HepG2 (cell line): ENCODE results near the gene EFCAB14. TPM values are rescaled to one million over a fixed set of nuclear protein-coding genes. Genes with fewer than 3 reads are reported as not detected.
A peak's percentile ranks its signal among the peaks of the same experiment; 100 is the strongest.

Source experiments
- ARHGAP35 ChIP-seq: sonication (generic); formaldehyde crosslinking; IDR thresholded peaks from 2 replicates; pipeline ENCODE4 v1.9.0; 2022; ENCODE audit warnings: mild to moderate bottlenecking, inconsistent platforms, moderate library complexity, missing genetic modification reagents, borderline replicate concordance
- BCL3 ChIP-seq: sonication (generic); formaldehyde crosslinking; IDR thresholded peaks from 2 replicates; pipeline ENCODE4 v1.5.1; 2020; ENCODE audit warnings: mild to moderate bottlenecking, missing genetic modification reagents, moderate library complexity
- CENPBD1 ChIP-seq: sonication (generic); formaldehyde crosslinking; IDR thresholded peaks from 2 replicates; pipeline ENCODE4 v1.8.0; 2022; ENCODE audit warnings: missing genetic modification reagents, low read depth, mild to moderate bottlenecking, borderline replicate concordance
- CERS6 ChIP-seq: sonication (generic); formaldehyde crosslinking; IDR thresholded peaks from 2 replicates; pipeline ENCODE4 v1.5.0; 2020; ENCODE audit warnings: missing genetic modification reagents
- DDIT3 ChIP-seq: sonication (generic); formaldehyde crosslinking; IDR thresholded peaks from 2 replicates; pipeline ENCODE4 v1.4.0; 2020; ENCODE audit warnings: mild to moderate bottlenecking, missing genetic modification reagents
- ERF ChIP-seq: IDR thresholded peaks from 2 replicates; pipeline ENCODE4 v1.6.1; 2018; ENCODE audit warnings: missing biosample characterization, missing genetic modification reagents
- GATAD1 ChIP-seq: IDR thresholded peaks from 2 replicates; pipeline ENCODE4 v1.6.1; 2016; ENCODE audit warnings: missing genetic modification reagents, missing compliant biosample characterization
- GPN1 ChIP-seq: sonication (generic); formaldehyde crosslinking; IDR thresholded peaks from 2 replicates; pipeline ENCODE4 v1.5.1; 2020; ENCODE audit warnings: missing genetic modification reagents, borderline replicate concordance
- HDAC2 ChIP-seq: sonication (generic); formaldehyde crosslinking; IDR thresholded peaks from 2 replicates; pipeline ENCODE4 v1.4.0; 2020; ENCODE audit warnings: missing genetic modification reagents
- HOXA9 ChIP-seq: sonication (generic); formaldehyde crosslinking; IDR thresholded peaks from 2 replicates; pipeline ENCODE4 v1.8.1; 2022; ENCODE audit warnings: missing genetic modification reagents, mild to moderate bottlenecking, moderate library complexity, borderline replicate concordance
- HOXD1 ChIP-seq: sonication (generic); formaldehyde crosslinking; IDR thresholded peaks from 2 replicates; pipeline ENCODE4 v1.5.0; 2020; ENCODE audit warnings: missing genetic modification reagents
- NFRKB ChIP-seq: fragments of 450-650 bp; IDR thresholded peaks from 2 replicates; pipeline ENCODE4 v1.6.1; 2017
- NR2C2 ChIP-seq: sonication (generic); formaldehyde crosslinking; IDR thresholded peaks from 2 replicates; pipeline ENCODE4 v1.4.0; 2020; ENCODE audit warnings: missing genetic modification reagents, mild to moderate bottlenecking, moderate library complexity, borderline replicate concordance
- PITX1 ChIP-seq: sonication (generic); formaldehyde crosslinking; IDR thresholded peaks from 2 replicates; pipeline ENCODE4 v1.5.1; 2020; ENCODE audit warnings: mild to moderate bottlenecking, missing genetic modification reagents
- PRPF4 ChIP-seq: fragments of 200-400 bp; formaldehyde crosslinking; IDR thresholded peaks from 2 replicates; pipeline ENCODE4 v1.6.1; 2016; ENCODE audit warnings: low read length, low read depth; ENCODE audit not compliant: poor library complexity, severe bottlenecking
- REL ChIP-seq: sonication (generic); formaldehyde crosslinking; conservative IDR thresholded peaks from 2 replicates; pipeline ENCODE4 v1.8.0; 2022; ENCODE audit warnings: mild to moderate bottlenecking, missing genetic modification reagents, moderate library complexity
- SETDB1 ChIP-seq: sonication (generic); formaldehyde crosslinking; IDR thresholded peaks from 2 replicates; pipeline ENCODE4 v1.5.1; 2020; ENCODE audit warnings: missing genetic modification reagents, mild to moderate bottlenecking, borderline replicate concordance
- ZFP62 ChIP-seq: sonication (generic); formaldehyde crosslinking; IDR thresholded peaks from 2 replicates; pipeline ENCODE4 v1.4.0; 2020; ENCODE audit warnings: missing genetic modification reagents
- ZNF672 ChIP-seq: sonication (generic); formaldehyde crosslinking; IDR thresholded peaks from 2 replicates; pipeline ENCODE4 v1.8.1; 2022; ENCODE audit warnings: missing genetic modification reagents
- ZNF788 ChIP-seq: sonication (generic); formaldehyde crosslinking; IDR thresholded peaks from 2 replicates; pipeline ENCODE4 v1.5.0; 2020; ENCODE audit warnings: mild to moderate bottlenecking, missing genetic modification reagents, borderline replicate concordance
- polyA plus RNA-seq, 8 experiments: library from polyadenylated mRNA; depleted of rRNA in 3 of 8; stranded (reverse) in 7 of 8; unstranded in 1 of 8; fragments of >200 nt; fragmentation: Illumina TruSeq in 4 of 8; extraction: Trizol in 4 of 8; gene quantifications; 2 replicates each; pipeline versions ENCODE4 v1.2.1 to v1.2.3, GENCODE V29; 2011 to 2016; ENCODE audit warnings: low read depth in 4 of 8, missing spikeins in 1 of 8, mixed read lengths in 1 of 8; ENCODE audit not compliant: insufficient read depth in 1 of 8
- total RNA-seq, 5 experiments: library from RNA; depleted of rRNA; stranded (reverse); fragments of >200 nt; fragmentation: Illumina TruSeq; extraction: Trizol; gene quantifications; 2 replicates each; pipeline ENCODE4 v1.2.3, GENCODE V29; 2016; ENCODE audit warnings: low read depth in 1 of 5
- TF ChIP-seq, protein P1 (sequence below): sonication (generic); formaldehyde crosslinking; conservative IDR thresholded peaks from 2 replicates; pipeline ENCODE4 v1.8.1; 2023; ENCODE audit warnings: missing genetic modification reagents
- TF ChIP-seq, protein P2 (sequence below): sonication (generic); formaldehyde crosslinking; IDR thresholded peaks from 2 replicates; pipeline ENCODE4 v1.4.0; 2020; ENCODE audit warnings: mild to moderate bottlenecking, missing genetic modification reagents
- TF ChIP-seq, protein P3 (sequence below): sonication (generic); formaldehyde crosslinking; IDR thresholded peaks from 2 replicates; pipeline ENCODE4 v1.5.0; 2020; ENCODE audit warnings: missing genetic modification reagents

The EFCAB14 gene
- total and polyA plus RNA-seq, 2 of the 13 experiments (the other 11 are each of a cell fraction or from before 2014, with no cell fraction given) = 13.4 to 17.9 TPM

DNA sequence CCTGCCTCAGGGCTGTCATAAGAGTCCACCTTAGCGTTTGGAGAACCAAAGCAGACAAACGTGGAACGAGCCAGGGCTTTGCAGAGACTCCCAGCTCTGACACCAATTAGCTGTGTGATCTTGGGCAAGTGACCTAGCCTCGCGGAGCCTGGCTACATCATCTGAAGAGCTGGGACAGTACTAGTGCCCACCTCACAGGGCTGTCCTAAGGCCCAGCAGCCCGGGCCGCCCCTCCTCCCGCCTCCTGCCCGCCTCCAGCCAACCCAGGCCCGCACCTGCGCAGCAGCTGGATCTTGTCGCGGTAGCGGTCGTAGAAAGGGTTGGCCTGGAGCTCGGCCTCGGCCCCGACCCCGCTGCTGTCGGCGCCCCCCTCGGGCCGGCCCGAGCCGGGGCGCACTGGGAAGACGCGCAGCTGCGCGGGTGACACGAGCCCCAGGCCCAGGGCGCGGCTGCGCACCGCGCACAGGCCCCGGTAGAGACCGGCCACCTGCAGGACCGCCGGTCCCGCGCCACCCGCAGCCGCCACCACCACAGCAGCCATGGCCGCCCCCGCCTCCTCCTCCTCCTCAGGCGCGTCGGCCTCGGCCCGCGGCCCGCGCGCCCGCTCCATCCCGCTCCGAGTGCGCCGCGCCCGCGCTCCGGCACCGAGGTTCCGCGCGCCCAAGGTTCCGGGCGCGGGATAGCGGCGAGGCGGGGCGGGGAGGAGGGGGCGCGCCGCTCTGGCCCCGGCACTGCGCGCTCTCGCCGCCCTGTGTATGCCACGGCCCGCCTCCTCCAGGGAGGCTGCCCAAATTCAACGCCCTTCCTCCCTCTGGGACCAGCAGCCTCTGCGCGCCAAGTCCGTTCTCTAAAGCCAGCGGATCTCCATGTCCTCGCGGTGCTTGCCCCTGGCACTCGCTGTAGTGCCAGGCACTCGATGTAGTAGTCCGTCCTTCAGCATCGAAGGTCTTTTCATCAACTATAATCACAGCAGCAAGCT is 50.8 kb downstream of the EFCAB14 start, which contains the start of gene ATPAF1 (continued):
- no peak for TF ChIP-seq ZNF788
- no peak for TF ChIP-seq HOXD1 (CRISPR knock-in tag)
- TF ChIP-seq ZNF672 = no peak
- TF ChIP-seq REL (CRISPR knock-in tag) = no peak
- TF ChIP-seq ZFP62 = no peak
- no peak; the same call in 1 of the 2 replicates for TF ChIP-seq BCL3 (CRISPR knock-in tag)
- TF ChIP-seq CERS6 (CRISPR knock-in tag) = no peak
- no peak for TF ChIP-seq HDAC2 (CRISPR knock-in tag)
- no peak for TF ChIP-seq GPN1 (CRISPR knock-in tag)
- TF ChIP-seq GATAD1 = peak; percentile 72
- no peak for TF ChIP-seq ARHGAP35 (CRISPR knock-in tag)
- TF ChIP-seq, protein P1, sequence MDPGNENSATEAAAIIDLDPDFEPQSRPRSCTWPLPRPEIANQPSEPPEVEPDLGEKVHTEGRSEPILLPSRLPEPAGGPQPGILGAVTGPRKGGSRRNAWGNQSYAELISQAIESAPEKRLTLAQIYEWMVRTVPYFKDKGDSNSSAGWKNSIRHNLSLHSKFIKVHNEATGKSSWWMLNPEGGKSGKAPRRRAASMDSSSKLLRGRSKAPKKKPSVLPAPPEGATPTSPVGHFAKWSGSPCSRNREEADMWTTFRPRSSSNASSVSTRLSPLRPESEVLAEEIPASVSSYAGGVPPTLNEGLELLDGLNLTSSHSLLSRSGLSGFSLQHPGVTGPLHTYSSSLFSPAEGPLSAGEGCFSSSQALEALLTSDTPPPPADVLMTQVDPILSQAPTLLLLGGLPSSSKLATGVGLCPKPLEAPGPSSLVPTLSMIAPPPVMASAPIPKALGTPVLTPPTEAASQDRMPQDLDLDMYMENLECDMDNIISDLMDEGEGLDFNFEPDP (CRISPR knock-in tag) = no peak
- no peak for TF ChIP-seq CENPBD1 (CRISPR knock-in tag)
- TF ChIP-seq, protein P2, sequence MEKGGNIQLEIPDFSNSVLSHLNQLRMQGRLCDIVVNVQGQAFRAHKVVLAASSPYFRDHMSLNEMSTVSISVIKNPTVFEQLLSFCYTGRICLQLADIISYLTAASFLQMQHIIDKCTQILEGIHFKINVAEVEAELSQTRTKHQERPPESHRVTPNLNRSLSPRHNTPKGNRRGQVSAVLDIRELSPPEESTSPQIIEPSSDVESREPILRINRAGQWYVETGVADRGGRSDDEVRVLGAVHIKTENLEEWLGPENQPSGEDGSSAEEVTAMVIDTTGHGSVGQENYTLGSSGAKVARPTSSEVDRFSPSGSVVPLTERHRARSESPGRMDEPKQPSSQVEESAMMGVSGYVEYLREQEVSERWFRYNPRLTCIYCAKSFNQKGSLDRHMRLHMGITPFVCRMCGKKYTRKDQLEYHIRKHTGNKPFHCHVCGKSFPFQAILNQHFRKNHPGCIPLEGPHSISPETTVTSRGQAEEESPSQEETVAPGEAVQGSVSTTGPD (CRISPR knock-in tag) = no peak
- TF ChIP-seq DDIT3 (CRISPR knock-in tag) = no peak
- peak; percentile 60 for TF ChIP-seq NR2C2 (CRISPR knock-in tag)
- TF ChIP-seq NFRKB = no peak
- TF ChIP-seq ERF = no peak
- no peak for TF ChIP-seq SETDB1 (CRISPR knock-in tag)
- TF ChIP-seq HOXA9 (CRISPR knock-in tag) = no peak
- no peak for TF ChIP-seq PRPF4
- TF ChIP-seq, protein P3, sequence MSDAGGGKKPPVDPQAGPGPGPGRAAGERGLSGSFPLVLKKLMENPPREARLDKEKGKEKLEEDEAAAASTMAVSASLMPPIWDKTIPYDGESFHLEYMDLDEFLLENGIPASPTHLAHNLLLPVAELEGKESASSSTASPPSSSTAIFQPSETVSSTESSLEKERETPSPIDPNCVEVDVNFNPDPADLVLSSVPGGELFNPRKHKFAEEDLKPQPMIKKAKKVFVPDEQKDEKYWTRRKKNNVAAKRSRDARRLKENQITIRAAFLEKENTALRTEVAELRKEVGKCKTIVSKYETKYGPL (CRISPR knock-in tag) = no peak
- TF ChIP-seq PITX1 (CRISPR knock-in tag) = no peak
